H1 (cell line): Measurements from ENCODE around the gene NPC2. TPM values are rescaled to one million over a fixed set of nuclear protein-coding genes. Genes with fewer than 3 reads are reported as not detected.

Experiments
- CTCF ChIA-PET: fragments of 300-600 bp; sonication (Branson Sonifier 250); formaldehyde crosslinking; loops from one replicate; lab custom pipeline; 2021; ENCODE audit not compliant: partially characterized antibody; lab: Charles Lee
- POLR2A ChIA-PET: fragments of 300-600 bp; sonication (Branson Sonifier 250); formaldehyde crosslinking; loops from one replicate; lab custom pipeline; 2021; ENCODE audit warnings: inconsistent platforms; ENCODE audit not compliant: partially characterized antibody; lab: Charles Lee
- DNase-seq, 2 experiments: peaks; one replicate each; pipeline versions ENCODE4 v3.0.0 to v3.0.0-alpha.2; 2010 to 2022; ENCODE audit warnings: low spot score in 2 of 2, low read depth in 1 of 2, mixed read lengths in 1 of 2
- FAIRE-seq: peaks from 2 replicates; lab custom pipeline; 2011; peaks lifted over from hg19 to GRCh38; lab: Jason Lieb, UNC
- H2AFZ ChIP-seq: 2 replicates; pipeline ENCODE4 v1.8.1; 2012; ENCODE audit warnings: low read length, inconsistent platforms
- H2AK5ac ChIP-seq: 2 replicates; pipeline ENCODE4 v1.6.1; 2013; ENCODE audit warnings: low read depth, low read length
- H2BK120ac ChIP-seq: replicated peaks from 2 replicates; pipeline ENCODE3; 2013; ENCODE audit warnings: low read depth, low read length, inconsistent platforms
- H2BK12ac ChIP-seq: 2 replicates; pipeline ENCODE4 v1.6.1; 2013; ENCODE audit warnings: low read depth, low read length
- H2BK15ac ChIP-seq: 2 replicates; pipeline ENCODE4 v1.6.1; 2013; ENCODE audit warnings: low read length
- H2BK20ac ChIP-seq: 2 replicates; pipeline ENCODE4 v1.6.1; 2013; ENCODE audit warnings: low read length
- H2BK5ac ChIP-seq: 2 replicates; pipeline ENCODE4 v1.6.1; 2013; ENCODE audit warnings: low read depth, low read length
- H3K14ac ChIP-seq: 2 replicates; pipeline ENCODE4 v1.6.1; 2013; ENCODE audit warnings: inconsistent platforms; ENCODE audit not compliant: insufficient read length
- H3K18ac ChIP-seq: 2 replicates; pipeline ENCODE4 v1.6.1; 2013; ENCODE audit warnings: low read length; ENCODE audit errors: extremely low read depth
- H3K23ac ChIP-seq: 2 replicates; pipeline ENCODE4 v1.6.1; 2013; ENCODE audit warnings: inconsistent platforms; ENCODE audit not compliant: insufficient read length
- H3K23me2 ChIP-seq: 2 replicates; pipeline ENCODE4 v1.6.1; 2013; ENCODE audit warnings: low read depth, low read length
- H3K27ac ChIP-seq: 2 replicates; pipeline ENCODE4 v1.6.1; 2011; ENCODE audit warnings: low read depth, low read length, inconsistent platforms
- H3K27me3 ChIP-seq, 4 experiments: replicated peaks in 1 of 4; 1 replicate in 1 of 4; 2 replicates in 3 of 4; pipeline versions ENCODE4 v1.6.1 to v1.8.1; 2011 to 2013; ENCODE audit warnings: low read length in 3 of 4, mild to moderate bottlenecking in 3 of 4, inconsistent platforms in 2 of 4, mixed read lengths in 2 of 4, moderate library complexity in 1 of 4; ENCODE audit not compliant: control insufficient read depth in 3 of 4, insufficient read depth in 3 of 4; ENCODE audit errors: extremely low read depth in 1 of 4
- H3K36me3 ChIP-seq, 4 experiments: 2 replicates each; pipeline versions ENCODE4 v1.6.1 to v1.8.1; 2011 to 2013; ENCODE audit warnings: mild to moderate bottlenecking in 4 of 4, low read length in 3 of 4, moderate library complexity in 2 of 4, control low read depth in 1 of 4, inconsistent platforms in 1 of 4; ENCODE audit not compliant: insufficient read depth in 4 of 4, control insufficient read depth in 2 of 4
- H3K4ac ChIP-seq: replicated peaks from 2 replicates; pipeline ENCODE3; 2013; ENCODE audit warnings: low read length, low read depth, mixed read lengths, inconsistent platforms; ENCODE audit not compliant: insufficient read length
- H3K4me1 ChIP-seq, 4 experiments: replicated peaks in 1 of 4; 1 replicate in 1 of 4; 2 replicates in 3 of 4; pipeline versions ENCODE4 v1.6.1 to v1.8.1; 2011 to 2013; ENCODE audit warnings: low read length in 3 of 4, inconsistent platforms in 2 of 4, mixed read lengths in 1 of 4; ENCODE audit not compliant: insufficient read depth in 4 of 4, control insufficient read depth in 3 of 4
- H3K4me2 ChIP-seq, 2 experiments: 2 replicates each; pipeline versions ENCODE4 v1.6.1 to v1.8.1; 2011 to 2013; ENCODE audit warnings: low read depth in 2 of 2, low read length in 2 of 2, control low read depth in 1 of 2, inconsistent platforms in 1 of 2, mild to moderate bottlenecking in 1 of 2; ENCODE audit not compliant: insufficient read depth in 1 of 2
- H3K4me3 ChIP-seq, 4 experiments: fragments of 200-600, 300-600 bp in 1 of 4; sonication (generic), shearing (Covaris generic), sonication (Bioruptor Twin) in 1 of 4; 2 replicates each; pipeline versions ENCODE4 v1.5.1 to v1.8.1; 2011 to 2016; ENCODE audit warnings: low read length in 4 of 4, low read depth in 3 of 4, control low read depth in 2 of 4, inconsistent platforms in 2 of 4, mild to moderate bottlenecking in 2 of 4, mixed read lengths in 1 of 4, moderate library complexity in 1 of 4; ENCODE audit not compliant: insufficient read depth in 2 of 4; ENCODE audit errors: extremely low read depth in 1 of 4
- H3K56ac ChIP-seq: replicated peaks from 2 replicates; pipeline ENCODE3; 2013; ENCODE audit warnings: low read depth, mild to moderate bottlenecking, mixed read lengths, low read length, inconsistent platforms; ENCODE audit not compliant: insufficient read length
- H3K79me1 ChIP-seq: 2 replicates; pipeline ENCODE4 v1.6.1; 2013; ENCODE audit warnings: low read depth, low read length, control low read depth
- H3K79me2 ChIP-seq, 2 experiments: 2 replicates each; pipeline versions ENCODE4 v1.6.1 to v1.8.1; 2012 to 2013; ENCODE audit warnings: low read length in 2 of 2, mild to moderate bottlenecking in 2 of 2, inconsistent platforms in 1 of 2; ENCODE audit not compliant: insufficient read depth in 2 of 2, control insufficient read depth in 1 of 2
- H3K9ac ChIP-seq, 4 experiments: replicated peaks in 1 of 4; 1 replicate in 1 of 4; 2 replicates in 3 of 4; pipeline versions ENCODE4 v1.6.1 to v1.8.1; 2011 to 2013; ENCODE audit warnings: low read depth in 3 of 4, low read length in 3 of 4, control low read depth in 2 of 4, mild to moderate bottlenecking in 2 of 4, moderate library complexity in 2 of 4, inconsistent platforms in 1 of 4; ENCODE audit errors: extremely low read depth in 1 of 4
- H3K9me3 ChIP-seq, 2 experiments: 2 replicates each; pipeline versions ENCODE4 v1.6.1 to v1.8.1; 2012 to 2013; ENCODE audit warnings: mild to moderate bottlenecking in 2 of 2, moderate library complexity in 2 of 2, control low read depth in 1 of 2, inconsistent platforms in 1 of 2, low read depth in 1 of 2, low read length in 1 of 2, mixed read lengths in 1 of 2; ENCODE audit not compliant: insufficient read depth in 2 of 2
- H4K20me1 ChIP-seq, 2 experiments: replicated peaks in 1 of 2; 2 replicates each; pipeline versions ENCODE3 to v1.8.1; 2011 to 2013; ENCODE audit warnings: inconsistent platforms in 2 of 2, low read length in 2 of 2, mild to moderate bottlenecking in 1 of 2; ENCODE audit not compliant: insufficient read depth in 2 of 2, control insufficient read depth in 1 of 2
- H4K5ac ChIP-seq: 2 replicates; pipeline ENCODE4 v1.6.1; 2013; ENCODE audit warnings: low read length, low read depth, mixed read lengths, inconsistent platforms; ENCODE audit not compliant: insufficient read length
- H4K8ac ChIP-seq: 2 replicates; pipeline ENCODE4 v1.8.0; 2013; ENCODE audit warnings: mild to moderate bottlenecking, moderate library complexity, low read length, inconsistent platforms; ENCODE audit not compliant: insufficient read depth; ENCODE audit errors: extremely low read depth
- H4K91ac ChIP-seq: replicated peaks from 2 replicates; pipeline ENCODE3; 2013; ENCODE audit warnings: low read length, mixed read lengths, inconsistent platforms; ENCODE audit not compliant: insufficient read length
- ZNF274 ChIP-seq: IDR thresholded peaks from 2 replicates; pipeline ENCODE4 v1.7.0; 2012; ENCODE audit warnings: low read length, borderline replicate concordance; ENCODE audit errors: extremely low read depth
- polyA plus RNA-seq, 7 experiments: library from polyadenylated mRNA; depleted of rRNA in 3 of 7; stranded (reverse) in 5 of 7; unstranded in 2 of 7; fragments of >200 nt in 5 of 7; fragments of 200-250 nt in 2 of 7; gene quantifications; 1 replicate in 5 of 7; 2 replicates in 1 of 7; 4 replicates in 1 of 7; pipeline versions ENCODE4 v1.2.1 to v1.2.3, GENCODE V29; 2011 to 2013; ENCODE audit warnings: missing spikeins in 2 of 7, mixed read lengths in 2 of 7
- total RNA-seq: library from RNA; stranded (reverse); fragmentation: NEBNext Ultra II Directional; extraction: Animal tissue kit (Norgen Biotek cat#: 25700); gene quantifications from 2 replicates; pipeline ENCODE4 v1.2.1, GENCODE V29; 2021

The NPC2 gene
- total and polyA plus RNA-seq, 2 of the 8 experiments (the other 6 are each of a cell fraction or from before 2014, with no cell fraction given): 178 to 258 TPM

GRCh38 chr14:74488786-74489397 lies 4.2 kb downstream of the NPC2 start:
- no peak overlapping the region for H3K4me3 ChIP-seq
- no peak overlapping the region for H3K23ac ChIP-seq
- no peak overlapping the region for H3K9ac ChIP-seq
- no peak overlapping the region for H2BK20ac ChIP-seq
- no peak overlapping the region for H3K4ac ChIP-seq
- no peak overlapping the region for H3K14ac ChIP-seq
- no peak overlapping the region for H3K56ac ChIP-seq
- no peak overlapping the region for H3K27ac ChIP-seq
- peaks cover 3 to 20% (median 11%) of the 10 kb centered on the region in 4 experiments; a peak in 6 of 8 replicates for H3K36me3 ChIP-seq
- no peak overlapping the region for H4K5ac ChIP-seq
- H2AFZ ChIP-seq: no peak overlapping the region
- no peaks in the 10 kb centered on the region for H3K9me3 ChIP-seq
- ChIA-PET CTCF (interaction anchor here (0.7 kb wide), 1 partner anchor 120 kb away, joined by 3 read pairs; no protein-coding TSS in a partner anchor), POLR2A (no interaction called here)
- no peaks in the 10 kb centered on the region for H3K27me3 ChIP-seq
- no peak for FAIRE-seq
- H3K79me1 ChIP-seq: peaks cover 7% of the 10 kb centered on the region
- no peak overlapping the region for H3K18ac ChIP-seq
- no peak overlapping the region for H2BK12ac ChIP-seq
- H2BK120ac ChIP-seq: no peak overlapping the region
- no peak overlapping the region for H2BK5ac ChIP-seq
- H4K91ac ChIP-seq: no peak overlapping the region
- no peak overlapping the region for H2AK5ac ChIP-seq
- H3K4me2 ChIP-seq: no peak overlapping the region
- no peak overlapping the region for H4K8ac ChIP-seq
- H2BK15ac ChIP-seq: no peak overlapping the region
- peaks cover 8% of the 10 kb centered on the region for H3K23me2 ChIP-seq
- no peak for DNase-seq
- peaks cover 0 to 4% of the 10 kb centered on the region in 2 experiments for H4K20me1 ChIP-seq
- H3K79me2 ChIP-seq: peaks cover 0 to 45% of the 10 kb centered on the region in 2 experiments; a peak in 3 of 4 replicates
- H3K4me1 ChIP-seq: peaks cover 0 to 2% (median 2%) of the 10 kb centered on the region in 4 experiments; a peak in 4 of 7 replicates
- no peak for TF ChIP-seq ZNF274
